ENCODE measurements around the gene B4GALT4.

The B4GALT4 gene

GRCh38 chr3:119229190-119229589 lies 11.5 kb downstream of the B4GALT4 start:
- CTCF ChIA-PET = interaction anchor here (10.8 kb wide), 1 partner anchor 11 kb away, joined by 74 read pairs; the partner anchor contains the start of gene B4GALT4
- DNase-seq (ENCODE audit: extremely low spot score) = no peak
- TF ChIP-seq, protein P1, sequence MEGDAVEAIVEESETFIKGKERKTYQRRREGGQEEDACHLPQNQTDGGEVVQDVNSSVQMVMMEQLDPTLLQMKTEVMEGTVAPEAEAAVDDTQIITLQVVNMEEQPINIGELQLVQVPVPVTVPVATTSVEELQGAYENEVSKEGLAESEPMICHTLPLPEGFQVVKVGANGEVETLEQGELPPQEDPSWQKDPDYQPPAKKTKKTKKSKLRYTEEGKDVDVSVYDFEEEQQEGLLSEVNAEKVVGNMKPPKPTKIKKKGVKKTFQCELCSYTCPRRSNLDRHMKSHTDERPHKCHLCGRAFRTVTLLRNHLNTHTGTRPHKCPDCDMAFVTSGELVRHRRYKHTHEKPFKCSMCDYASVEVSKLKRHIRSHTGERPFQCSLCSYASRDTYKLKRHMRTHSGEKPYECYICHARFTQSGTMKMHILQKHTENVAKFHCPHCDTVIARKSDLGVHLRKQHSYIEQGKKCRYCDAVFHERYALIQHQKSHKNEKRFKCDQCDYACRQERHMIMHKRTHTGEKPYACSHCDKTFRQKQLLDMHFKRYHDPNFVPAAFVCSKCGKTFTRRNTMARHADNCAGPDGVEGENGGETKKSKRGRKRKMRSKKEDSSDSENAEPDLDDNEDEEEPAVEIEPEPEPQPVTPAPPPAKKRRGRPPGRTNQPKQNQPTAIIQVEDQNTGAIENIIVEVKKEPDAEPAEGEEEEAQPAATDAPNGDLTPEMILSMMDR (IDR thresholded peaks at IDR 0.05; ENCODE audit: control extremely low read depth, extremely low read depth, low read depth, missing control alignments) = no peak
- POLR2A ChIA-PET = no interaction called here

DNA sequence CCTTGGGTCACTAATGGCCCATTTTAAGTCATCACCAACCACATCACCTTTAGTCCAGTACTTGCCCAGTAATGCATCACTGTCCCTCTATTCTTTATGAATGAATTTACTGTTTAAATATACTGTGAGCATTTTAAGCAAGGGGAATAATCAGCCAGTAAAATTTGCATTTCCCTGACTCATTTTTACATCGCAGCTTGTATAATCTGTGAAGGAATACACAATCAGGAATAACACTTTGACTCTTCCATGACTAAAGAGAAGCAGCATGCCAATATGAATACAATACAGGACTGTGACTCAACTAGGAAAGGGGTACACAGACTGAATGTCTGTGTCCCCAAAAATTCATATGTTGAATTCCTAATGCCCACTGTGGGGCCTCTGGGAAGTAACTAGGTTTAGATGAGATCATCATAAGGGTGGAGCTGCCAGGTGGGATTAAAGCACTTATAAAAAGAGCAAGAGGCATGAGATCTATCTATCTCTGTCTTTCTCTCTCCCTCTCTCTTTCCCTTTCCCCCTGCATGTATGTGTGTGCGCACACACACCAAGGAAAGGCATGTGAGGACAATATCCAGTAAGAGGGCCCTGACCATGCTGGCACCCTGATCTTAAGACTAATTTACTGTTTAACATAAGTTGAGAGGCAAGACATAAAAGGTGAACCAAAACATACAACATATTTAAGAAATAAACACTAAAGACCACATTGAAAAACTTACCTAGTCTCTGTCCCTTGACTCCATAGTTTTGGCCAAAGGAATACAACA lies 12.1 kb downstream of the B4GALT4 start:
- TF ChIP-seq, protein P1 (IDR thresholded peaks at IDR 0.05; ENCODE audit: control extremely low read depth, extremely low read depth, low read depth, missing control alignments) = no peak
- CTCF ChIA-PET = interaction anchor here (1.5 to 10.8 kb wide), 2 partner anchors 9 to 12 kb away, joined by 6 to 74 read pairs; partner anchors contain the start of gene B4GALT4
- POLR2A ChIA-PET = no interaction called here
- DNase-seq (ENCODE audit: extremely low spot score) = no peak

GRCh38 chr3:119227070-119227850 lies 13.4 kb downstream of the B4GALT4 start:
- CTCF ChIA-PET = interaction anchor here (0.7 to 10.8 kb wide), 7 partner anchors 8 to 343 kb away, joined by 3 to 74 read pairs (median 4); partner anchors contain the start of gene B4GALT4
- DNase-seq (ENCODE audit: extremely low spot score) = no peak
- TF ChIP-seq, protein P1 (IDR thresholded peaks at IDR 0.05; ENCODE audit: control extremely low read depth, extremely low read depth, low read depth, missing control alignments) = no peak
- POLR2A ChIA-PET = no interaction called here

DNA sequence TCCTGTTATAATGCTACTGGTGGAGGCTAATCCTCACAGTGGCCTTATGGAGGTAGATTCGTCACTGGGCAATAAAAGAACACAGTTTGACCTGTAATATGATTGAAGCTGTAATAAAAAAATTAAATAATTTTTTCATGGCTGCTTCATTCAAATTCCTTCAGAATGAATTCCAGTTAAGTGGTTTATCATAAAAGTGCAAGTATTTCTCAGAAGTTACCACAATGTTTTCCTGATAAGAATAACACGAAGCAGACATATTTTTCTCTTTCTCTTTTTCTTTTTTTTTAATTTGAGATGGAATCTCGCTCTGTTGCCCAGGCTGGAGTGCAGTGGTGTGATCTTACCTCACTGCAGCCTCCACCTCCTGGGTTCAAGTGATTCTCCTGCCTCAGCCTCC lies 15.6 kb downstream of the B4GALT4 start:
- TF ChIP-seq, protein P1 (IDR thresholded peaks at IDR 0.05; ENCODE audit: control extremely low read depth, extremely low read depth, low read depth, missing control alignments) = no peak
- POLR2A ChIA-PET = no interaction called here
- CTCF ChIA-PET = interaction anchor here (0.8 to 10.8 kb wide), 6 partner anchors 8 to 19 kb away, joined by 3 to 74 read pairs (median 3); partner anchors contain the start of gene B4GALT4
- DNase-seq (ENCODE audit: extremely low spot score) = no peak

DNA sequence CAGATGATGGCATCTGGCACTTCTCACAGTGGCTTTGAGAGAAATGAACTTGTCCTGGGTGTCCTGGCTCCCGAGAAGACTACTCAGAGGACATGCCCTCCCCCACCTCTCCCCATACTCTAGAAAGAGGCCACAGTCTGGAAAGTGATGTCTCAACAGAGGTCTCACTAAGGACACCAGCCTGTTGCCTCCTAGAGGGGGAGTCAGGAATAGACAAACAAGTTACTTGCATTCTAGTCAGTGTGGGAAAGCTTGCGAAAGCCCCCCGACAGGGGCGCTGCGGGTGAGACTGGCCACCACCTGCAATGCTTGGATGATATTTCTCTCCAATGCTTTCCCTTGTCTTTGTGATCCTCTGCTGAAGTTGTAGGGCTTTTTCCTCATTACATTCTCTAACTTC lies 17.2 kb downstream of the B4GALT4 start:
- no peak for DNase-seq (ENCODE audit: extremely low spot score)
- CTCF ChIA-PET = interaction anchor here (10.8 kb wide), 1 partner anchor 17 kb away, joined by 74 read pairs; the partner anchor contains the start of gene B4GALT4
- TF ChIP-seq, protein P1 (IDR thresholded peaks at IDR 0.05; ENCODE audit: control extremely low read depth, extremely low read depth, low read depth, missing control alignments) = no peak
- POLR2A ChIA-PET = no interaction called here

DNA sequence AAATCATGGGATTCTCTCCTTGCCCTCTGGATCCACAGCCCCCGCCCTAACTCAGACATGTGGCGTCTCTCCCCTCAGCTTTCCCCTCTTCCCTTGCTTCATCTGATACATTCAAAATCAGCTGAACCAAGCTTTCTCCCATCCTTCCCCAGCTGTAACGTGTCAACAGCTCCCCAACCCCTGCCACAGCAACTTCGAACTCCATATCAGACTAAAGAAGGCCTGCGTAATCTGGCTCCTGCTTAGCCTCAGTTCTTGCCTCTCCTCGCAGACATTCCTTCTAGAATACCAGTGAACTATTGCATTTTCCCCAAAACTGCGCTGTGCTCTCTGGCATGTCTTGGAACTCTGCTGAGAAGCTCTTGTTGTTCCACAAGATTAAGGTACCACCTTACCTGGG lies 18.3 kb downstream of the B4GALT4 start:
- DNase-seq (ENCODE audit: extremely low spot score) = no peak
- TF ChIP-seq, protein P1 (IDR thresholded peaks at IDR 0.05; ENCODE audit: control extremely low read depth, extremely low read depth, low read depth, missing control alignments) = no peak
- CTCF ChIA-PET = interaction anchor here (1.2 to 10.8 kb wide), 2 partner anchors 8 to 18 kb away, joined by 3 to 74 read pairs; partner anchors contain the start of gene B4GALT4
- POLR2A ChIA-PET = no interaction called here

Data from GM10248 (cell line).